NCI-H748 (cell line): ENCODE results near the gene COA8.

Experiments
- DNase-seq: peaks from one replicate; lab custom pipeline; 2025; ENCODE audit not compliant: unreplicated experiment; lab: John Stamatoyannopoulos, UW

Gene COA8

DNA sequence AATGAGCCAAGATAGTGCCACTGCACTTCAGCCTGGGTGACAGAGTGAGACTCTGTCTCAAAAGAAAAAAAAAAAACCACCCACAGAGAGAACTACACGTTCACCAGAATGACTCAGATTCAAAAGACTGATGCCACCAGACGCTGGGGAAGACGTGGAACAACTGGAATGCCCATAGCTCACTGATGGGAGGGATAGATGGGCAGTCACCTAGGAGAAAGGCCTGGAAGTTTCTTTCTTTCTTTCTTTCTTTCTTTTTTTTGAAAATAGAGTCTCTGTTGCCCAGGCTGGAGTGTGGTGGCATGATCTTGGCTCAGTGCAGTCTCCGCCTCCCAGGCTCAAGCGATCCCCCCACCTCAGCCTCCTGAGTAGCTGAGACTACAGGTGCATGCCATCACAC, 56.3 kb downstream of the COA8 start:
- no peak for DNase-seq

DNA sequence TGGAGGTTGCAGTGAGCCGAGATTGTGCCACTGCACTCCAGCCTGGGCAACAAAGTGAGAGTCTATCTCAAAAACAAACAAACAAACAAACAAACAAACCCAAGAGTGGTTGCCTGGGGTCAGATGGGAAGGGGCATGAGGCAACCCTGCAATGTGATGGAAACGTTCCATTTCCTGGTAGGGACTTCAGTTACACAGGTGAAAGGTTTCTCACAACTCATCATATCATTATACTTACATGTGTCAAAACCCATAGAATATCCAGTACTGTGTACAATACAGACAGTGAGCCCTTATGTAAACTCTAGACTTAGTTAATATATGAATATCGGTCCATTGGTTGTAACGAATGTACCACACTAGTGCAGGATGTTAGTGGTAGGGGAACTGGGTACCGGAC, 59.1 kb downstream of the COA8 start:
- no peak for DNase-seq

DNA sequence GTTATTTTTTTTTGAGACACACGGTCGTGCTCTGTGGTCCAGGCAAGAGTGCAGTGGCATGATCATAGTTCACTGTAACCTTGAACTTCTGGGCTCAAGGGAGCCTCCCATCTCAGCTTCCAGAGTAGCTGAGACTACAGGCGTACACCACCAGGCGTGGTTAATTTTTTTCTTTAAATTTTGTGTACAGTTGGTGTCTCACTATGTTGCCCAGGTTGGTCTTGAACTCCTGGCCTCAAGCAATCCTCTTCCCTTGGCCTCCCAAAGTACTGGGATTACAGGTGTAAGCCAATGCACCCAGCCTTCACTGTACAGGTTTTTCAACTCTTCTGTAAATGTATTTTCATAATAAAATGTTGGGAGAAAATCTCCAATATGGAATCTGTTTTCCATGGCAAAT, 60.5 kb downstream of the COA8 start:
- no peak for DNase-seq

DNA sequence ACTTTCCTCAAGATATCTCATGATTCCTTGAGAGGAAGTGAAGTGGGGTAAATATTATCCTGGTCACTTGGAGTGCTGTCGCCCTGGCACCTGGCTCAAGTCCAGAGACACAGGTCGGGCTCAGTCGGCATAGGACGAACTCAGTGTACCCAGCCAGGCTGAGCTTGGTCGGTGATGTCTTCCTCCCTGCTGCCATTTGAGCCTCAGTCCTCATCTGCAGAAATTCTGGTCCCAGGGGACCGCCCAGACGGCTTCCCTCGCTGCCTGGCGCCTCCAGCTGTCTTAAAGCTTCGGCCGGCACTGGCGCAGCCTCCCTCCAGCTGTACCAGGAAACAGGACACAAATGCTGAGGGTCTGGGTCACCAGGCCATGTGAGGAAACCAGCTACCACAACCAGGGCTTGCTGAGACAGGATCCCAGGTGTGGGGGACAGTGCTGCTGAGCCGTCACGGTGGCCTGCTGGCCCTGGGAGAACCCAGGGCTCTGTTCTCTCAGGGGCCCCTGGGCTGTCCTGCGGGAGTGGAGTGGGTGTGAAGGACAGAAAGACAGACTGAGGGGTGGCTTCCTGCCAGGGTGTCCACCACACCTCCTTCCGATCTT, 61.2 kb downstream of the COA8 start:
- no peak for DNase-seq

DNA sequence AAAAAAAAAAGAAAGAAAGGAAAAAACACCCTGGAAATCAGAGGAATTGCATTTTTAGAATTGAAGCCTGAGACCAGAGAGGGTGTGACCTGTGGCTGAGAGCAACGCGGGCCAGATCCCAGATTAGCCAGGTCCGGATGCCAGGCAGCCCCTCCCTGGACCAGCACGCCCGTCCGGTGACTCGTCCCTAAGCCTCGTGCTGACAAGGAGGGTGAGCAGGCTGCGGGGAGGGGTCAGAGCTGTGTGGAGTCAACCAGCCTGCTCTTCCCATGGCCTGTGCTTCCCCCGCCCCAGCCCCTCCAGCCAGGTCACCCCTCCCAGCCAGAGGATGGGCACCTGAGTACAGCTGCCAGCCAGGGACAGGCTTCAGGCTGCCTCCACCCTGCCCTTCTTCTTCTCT, 62.1 kb downstream of the COA8 start:
- DNase-seq, result no peak

DNA sequence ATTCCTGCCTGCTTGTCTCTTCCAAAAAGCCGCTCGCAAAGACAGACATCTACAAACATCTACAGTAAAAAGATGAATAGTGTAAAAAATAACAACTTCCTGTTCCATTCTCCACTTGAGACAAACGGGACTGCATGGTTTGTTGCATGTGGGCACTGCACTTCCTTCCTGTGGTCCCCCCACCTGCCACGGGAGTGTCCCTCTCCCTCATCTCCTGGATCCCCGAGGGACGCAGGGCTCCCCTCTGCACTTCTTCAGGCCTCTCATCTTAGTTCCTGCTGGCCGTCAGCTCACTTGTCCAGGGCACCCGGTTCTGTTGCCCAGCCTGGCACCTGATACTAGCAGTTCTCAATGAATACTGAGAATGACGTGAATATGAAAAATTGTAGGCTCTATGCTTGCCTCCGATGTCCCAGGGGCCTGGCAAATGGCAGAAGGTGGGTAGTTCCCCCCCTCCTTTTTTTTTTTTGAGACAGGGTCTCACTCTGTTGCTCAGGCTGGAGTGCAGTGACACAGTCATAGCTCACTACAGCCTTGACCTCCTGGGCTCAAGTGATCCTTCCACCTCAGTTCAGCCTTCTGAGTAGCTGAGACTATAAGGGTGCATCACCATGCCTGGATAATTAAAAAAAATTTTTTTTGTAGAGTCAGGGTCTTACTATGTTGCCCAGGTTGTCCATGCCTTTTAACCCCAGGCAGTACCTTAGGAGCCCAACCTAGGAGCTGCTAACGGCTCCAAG, 62.8 kb downstream of the COA8 start:
- DNase-seq, result no peak

DNA sequence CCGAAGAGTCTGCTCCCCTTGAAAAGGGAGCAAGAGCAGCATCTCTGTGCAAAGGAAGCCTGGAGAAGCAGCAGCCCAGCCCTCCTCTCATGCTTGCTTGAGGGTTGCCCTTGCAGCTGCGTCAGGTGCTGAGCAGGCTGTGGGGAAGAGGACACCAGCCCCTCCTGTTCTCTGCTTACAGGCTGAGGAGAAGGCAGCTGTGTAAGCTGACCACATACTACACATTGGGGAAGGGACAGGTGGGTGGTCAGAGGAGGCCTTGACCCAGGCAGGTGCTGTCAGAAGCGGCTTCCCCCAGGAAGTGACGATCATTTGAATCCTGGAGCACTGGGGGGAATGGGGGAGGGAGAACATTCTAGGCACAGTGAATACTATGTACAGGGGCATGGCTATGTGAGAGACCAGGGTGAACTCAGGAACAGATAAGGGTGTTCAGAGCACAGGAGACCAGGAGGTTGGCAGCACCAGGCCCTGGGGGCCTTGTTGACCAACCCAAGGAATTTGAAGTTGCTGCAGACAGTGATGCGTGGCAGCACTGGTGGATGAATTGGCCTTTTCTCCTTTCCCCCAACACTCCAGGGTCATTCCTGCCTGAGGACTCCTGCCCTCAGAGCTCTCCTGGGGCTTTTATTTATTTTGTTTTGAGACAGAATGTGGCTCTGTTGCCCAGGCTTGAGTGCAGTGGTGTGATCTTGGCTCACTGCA, 63.5 kb downstream of the COA8 start:
- DNase-seq, result peak; percentile 61

DNA sequence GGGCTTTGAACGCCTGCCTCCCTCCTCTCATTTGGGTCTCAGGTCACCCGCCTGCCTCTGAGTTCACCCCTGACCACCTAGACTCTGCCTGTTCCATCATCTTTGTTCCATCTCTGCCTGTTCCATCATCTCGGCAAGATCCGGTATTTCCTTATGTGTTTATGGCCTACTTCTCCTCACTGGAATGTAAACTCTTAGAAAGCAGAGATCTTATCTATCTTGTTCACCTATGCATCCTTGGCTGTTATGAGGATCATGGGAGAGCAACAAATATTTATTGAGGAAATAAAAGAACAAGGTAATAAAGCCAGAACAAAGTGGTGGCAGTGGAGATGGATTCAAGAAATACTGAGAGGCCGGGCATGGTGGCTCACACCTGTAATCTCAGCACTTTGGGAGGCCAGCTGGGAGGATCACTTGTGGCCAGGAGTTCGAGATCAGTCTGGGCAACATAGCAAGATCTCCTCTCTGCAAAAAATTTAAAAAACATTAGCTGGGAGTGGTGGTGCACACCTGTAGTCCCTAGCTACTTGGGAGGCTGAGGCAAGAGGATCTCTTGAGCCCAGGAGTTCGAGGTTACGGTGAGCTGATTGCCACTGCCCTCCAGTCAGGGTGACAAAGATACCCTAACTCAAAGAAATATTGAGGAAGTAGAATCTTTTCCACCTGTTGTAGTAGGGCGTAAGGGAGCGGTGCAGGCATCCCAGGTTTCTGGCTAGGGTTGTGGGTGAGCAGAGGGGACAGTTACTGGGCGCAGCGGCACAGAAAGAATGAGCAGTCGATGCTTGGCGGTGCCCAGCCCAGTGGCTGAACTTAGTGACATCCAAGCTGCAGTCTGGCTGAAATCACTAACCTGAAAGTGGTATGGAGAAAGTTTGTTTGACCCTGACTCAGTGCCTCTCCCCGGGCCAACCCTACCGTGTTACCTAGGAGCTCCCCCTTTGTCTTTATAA, 64.6 kb downstream of the COA8 start:
- DNase-seq, result no peak

DNA sequence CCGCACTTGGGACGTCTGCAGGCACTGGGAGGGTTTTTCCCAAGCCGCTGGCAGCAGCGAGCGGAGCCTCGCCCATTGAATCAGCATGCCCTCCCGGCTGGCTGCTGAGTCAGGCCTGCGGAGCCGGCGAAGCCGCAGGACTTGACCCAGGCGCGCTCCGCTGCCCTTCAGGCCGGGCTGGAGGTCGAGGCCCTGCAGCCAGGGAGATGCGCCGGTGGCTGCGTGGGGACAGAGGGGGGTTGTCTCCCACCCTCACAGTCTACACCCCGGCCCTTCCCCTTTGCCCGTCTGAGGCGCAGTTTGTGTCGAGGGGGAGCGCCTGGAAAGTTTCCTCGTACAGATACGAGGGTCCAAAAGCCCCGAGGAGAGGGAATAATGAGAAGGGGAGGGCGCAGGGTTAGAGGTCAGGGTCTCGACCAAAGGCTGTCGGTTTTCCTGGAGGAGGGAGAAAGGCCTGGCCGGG, 65.5 kb downstream of the COA8 start:
- peak; percentile 56 for DNase-seq

DNA sequence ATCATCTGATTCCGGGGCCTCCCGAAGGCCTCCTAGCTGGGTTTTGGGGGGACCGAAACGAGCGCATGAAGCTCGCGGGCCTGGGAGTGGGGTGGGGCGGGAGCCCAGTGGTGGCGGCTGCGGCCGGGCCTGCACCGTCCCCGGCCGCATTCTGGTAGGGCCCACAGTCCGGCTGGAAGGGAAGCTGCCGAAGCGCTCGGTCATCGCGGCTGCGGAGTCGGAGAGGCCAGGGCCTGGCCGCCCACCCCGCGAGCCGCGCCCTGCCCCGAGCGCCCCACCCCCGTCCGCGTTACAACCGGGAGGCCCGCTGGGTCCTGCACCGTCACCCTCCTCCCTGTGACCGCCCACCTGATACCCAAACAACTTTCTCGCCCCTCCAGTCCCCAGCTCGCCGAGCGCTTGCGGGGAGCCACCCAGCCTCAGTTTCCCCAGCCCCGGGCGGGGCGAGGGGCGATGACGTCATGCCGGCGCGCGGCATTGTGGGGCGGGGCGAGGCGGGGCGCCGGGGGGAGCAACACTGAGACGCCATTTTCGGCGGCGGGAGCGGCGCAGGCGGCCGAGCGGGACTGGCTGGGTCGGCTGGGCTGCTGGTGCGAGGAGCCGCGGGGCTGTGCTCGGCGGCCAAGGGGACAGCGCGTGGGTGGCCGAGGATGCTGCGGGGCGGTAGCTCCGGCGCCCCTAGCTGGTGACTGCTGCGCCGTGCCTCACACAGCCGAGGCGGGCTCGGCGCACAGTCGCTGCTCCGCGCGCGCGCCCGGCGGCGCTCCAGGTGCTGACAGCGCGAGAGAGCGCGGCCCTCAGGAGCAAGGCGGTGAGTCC, 66.1 kb downstream of the COA8 start, which contains the start of gene KLC1:
Gene KLC1 (plus strand): TSS at position 528 of the 819 bp plus-strand sequence. CDS start 25,354 bp downstream, outside the sequence.
- DNase-seq, result peak; percentile 83

DNA sequence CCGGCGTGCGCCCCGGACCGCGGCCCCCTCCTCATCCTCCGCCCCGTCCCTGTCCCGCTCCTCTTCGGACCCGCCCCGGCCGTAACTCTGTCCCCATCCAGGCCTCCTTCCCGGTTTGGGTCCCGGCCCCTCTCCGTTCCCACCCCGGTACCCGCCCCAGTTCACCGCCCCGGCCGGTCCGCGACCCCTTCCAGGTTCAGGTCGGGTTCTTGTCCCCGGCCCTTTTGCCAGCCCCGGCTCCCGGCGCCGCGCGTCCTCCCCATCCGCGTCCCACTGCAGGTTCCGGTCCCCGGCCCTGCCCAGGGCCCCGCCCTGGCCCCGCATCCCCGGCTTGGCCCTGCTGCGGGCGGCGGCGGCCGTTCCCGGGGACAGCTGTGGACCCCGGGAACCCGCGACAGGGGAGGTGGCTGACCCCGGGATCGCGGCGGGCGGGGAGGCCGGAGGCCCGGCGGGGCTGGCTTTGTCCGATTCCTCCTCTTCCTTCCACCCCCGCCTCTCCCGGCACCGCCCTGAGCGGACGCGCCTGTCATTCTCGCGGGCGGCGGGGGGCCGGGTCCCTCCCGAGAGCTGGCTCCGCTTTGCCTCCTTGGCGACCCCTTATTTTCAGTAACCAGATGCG, 66.9 kb downstream of the COA8 start:
- DNase-seq, result peak; percentile 62

DNA sequence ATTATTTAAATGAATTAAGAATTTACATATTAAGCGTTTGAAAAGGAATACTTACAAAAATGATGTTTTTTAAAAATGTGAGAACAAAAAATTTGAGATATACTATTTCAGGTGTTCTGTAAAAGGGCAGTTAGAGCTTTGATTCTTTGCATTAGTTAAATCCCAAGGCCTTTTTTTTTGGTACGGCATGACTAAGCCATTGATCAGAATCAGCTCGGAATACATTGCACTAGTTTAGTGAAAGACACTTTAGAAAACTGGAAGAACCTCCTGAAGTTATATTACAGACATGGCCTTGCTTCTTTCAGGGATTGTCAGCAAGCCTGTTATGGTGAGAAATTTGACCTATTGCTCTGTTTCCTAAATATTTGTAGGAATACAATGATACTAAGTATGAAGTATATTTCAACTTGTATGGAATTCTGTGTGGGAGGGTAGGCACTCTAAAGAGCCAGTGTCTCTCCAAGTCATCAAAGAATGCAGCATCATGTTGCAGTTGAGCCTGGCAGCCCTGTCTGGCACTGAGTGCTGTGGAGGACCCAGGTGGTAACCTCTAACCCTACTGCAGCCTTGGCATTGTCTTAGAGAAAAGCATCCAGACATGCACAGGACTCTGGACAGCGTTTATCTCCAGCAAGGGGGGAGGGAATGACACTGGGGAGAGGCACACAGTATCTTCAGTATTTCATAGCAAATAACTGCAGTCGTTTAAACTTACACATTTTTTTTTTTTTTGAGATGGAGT, 67.8 kb downstream of the COA8 start:
- no peak for DNase-seq

DNA sequence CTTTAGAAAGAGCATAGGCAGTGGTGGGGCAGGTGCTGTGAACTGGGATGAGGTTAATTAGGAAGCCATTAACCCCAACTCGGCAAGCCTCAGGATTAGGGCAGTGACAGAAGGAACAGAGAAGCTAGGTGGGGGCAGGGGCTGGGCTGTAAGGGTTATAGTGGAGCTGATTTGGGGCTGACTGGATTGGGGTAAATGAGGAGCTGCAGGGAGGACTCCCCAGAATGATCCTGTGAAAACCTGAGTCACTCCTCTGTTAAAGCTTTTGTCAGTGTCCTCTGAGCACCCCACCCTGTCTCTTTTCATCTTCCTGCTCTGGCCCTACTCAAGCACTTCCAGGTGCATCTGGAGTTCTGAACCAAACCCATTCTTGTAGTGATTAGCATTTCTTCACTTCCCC, 70.6 kb downstream of the COA8 start:
- DNase-seq, result no peak

DNA sequence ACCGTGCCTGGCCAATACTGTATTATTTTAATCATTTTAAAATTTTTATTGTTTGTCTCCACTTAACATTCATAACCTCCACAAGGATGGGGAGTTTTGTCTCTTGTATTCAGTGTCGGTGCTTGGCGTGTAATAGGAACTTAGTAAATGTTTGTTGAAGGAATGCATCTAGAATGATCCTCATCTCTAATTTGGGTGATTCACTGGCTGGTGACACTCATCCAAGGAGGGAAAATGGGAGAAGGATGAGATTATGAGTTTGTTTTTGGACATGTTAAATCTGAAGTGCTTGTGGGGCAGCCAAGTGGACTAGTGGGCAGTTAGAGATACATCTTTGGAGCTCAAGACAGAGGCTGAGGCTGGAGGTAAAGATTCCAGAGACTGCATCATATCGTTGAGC, 71.4 kb downstream of the COA8 start:
- no peak for DNase-seq

DNA sequence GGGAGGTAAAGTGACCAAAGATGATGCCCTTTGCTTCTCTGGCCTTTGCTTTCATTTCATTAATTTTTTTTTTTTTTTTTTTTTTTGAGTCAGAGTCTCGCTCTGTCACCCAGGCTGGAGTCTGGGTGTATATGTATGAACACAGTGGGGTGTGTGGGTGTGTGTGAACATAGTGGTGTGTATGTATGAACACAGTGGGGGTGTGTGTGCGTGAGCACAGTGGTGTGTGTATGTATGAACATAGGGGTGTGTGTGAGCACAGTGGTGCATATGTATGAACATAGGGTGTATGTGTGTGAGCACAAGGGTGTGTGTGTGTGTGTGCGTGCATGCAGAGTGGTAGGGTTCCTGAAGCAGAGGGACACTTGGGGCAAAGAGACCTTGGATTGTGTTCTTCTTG, 75.8 kb downstream of the COA8 start:
- no peak for DNase-seq
